ENCODE results near the gene CAPZA2.
"Not testable (repeated sequence)": the region's sequence is repeated elsewhere in the genome, so short reads cannot be mapped to it uniquely, and the experiment has no call there.

CAPZA2 gene

DNA sequence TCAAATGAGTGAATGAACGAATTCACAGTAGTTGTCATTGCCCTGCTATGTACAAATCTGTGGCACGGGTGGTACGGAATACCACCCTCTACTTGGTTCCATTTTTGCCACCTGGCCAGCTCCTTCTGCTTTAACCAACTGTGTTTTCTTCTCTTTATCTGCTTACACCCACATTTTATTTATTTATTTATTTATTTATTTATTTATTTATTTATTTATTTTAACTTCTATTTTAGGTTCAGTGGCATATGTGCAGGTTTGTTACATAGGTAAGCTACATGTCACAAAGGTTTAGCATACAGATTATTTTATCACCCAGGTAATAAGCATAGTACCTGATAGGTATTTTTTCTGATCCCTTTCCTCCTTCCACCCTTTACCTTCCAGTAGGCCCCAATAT, 42.2 kb upstream of the CAPZA2 start:
- no peak for TF ChIP-seq EZH2 (IDR thresholded peaks at IDR 0.05; ENCODE audit: borderline replicate concordance, low read depth, low read length, severe bottlenecking)
- TF ChIP-seq, protein P1, sequence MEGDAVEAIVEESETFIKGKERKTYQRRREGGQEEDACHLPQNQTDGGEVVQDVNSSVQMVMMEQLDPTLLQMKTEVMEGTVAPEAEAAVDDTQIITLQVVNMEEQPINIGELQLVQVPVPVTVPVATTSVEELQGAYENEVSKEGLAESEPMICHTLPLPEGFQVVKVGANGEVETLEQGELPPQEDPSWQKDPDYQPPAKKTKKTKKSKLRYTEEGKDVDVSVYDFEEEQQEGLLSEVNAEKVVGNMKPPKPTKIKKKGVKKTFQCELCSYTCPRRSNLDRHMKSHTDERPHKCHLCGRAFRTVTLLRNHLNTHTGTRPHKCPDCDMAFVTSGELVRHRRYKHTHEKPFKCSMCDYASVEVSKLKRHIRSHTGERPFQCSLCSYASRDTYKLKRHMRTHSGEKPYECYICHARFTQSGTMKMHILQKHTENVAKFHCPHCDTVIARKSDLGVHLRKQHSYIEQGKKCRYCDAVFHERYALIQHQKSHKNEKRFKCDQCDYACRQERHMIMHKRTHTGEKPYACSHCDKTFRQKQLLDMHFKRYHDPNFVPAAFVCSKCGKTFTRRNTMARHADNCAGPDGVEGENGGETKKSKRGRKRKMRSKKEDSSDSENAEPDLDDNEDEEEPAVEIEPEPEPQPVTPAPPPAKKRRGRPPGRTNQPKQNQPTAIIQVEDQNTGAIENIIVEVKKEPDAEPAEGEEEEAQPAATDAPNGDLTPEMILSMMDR (IDR thresholded peaks at IDR 0.05; ENCODE audit: borderline replicate concordance, extremely low read depth, low read length, poor library complexity, severe bottlenecking): no peak
- H3K4me3 ChIP-seq (ENCODE audit: low read depth in 1 of 2, low read length in 2 of 2): no peak overlapping the region
- H3K27ac ChIP-seq (ENCODE audit: low read length): no peak overlapping the region
- no peaks in the 10 kb centered on the region for H3K9me3 ChIP-seq (ENCODE audit: insufficient read depth, low read length, severe bottlenecking)
- H3K27me3 ChIP-seq (ENCODE audit: insufficient read depth, low read length, poor library complexity): peaks cover 10% of the 10 kb centered on the region
- H3K79me2 ChIP-seq (ENCODE audit: insufficient read depth, low read length): no peaks in the 10 kb centered on the region
- ATAC-seq (ENCODE audit: insufficient read depth, low read depth) (no peak), DNase-seq (no peak)
- H3K4me2 ChIP-seq (ENCODE audit: insufficient read depth, low read length): no peak overlapping the region
- no peak overlapping the region for H3K9ac ChIP-seq (ENCODE audit: low read depth, low read length)
- H3K36me3 ChIP-seq (ENCODE audit: insufficient read depth, low read length): no peaks in the 10 kb centered on the region
- no peaks in the 10 kb centered on the region for H4K20me1 ChIP-seq (ENCODE audit: insufficient read depth, low read length)
- H2AFZ ChIP-seq (ENCODE audit: low read depth, low read length): no peak overlapping the region
- H3K4me1 ChIP-seq (ENCODE audit: insufficient read depth, low read length): no peaks in the 10 kb centered on the region

DNA sequence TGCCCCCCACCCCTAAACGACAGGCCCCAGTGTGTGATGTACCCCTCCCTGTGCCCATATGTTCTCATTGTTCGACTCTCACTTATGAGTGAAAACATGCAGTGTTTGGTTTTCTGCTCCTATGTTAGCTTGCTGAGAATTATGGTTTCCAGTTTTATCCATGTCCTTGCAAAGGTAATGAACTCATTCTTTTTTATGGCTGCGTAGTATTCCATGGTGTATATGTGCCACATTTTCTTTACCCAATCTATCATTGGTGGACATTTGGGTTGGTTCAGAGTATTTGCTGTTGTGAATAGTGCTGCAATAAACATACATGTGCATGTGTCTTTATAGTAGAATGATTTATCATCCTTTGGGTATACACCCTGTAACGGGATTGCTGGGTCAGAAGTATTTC, 40.7 kb upstream of the CAPZA2 start:
- H2AFZ ChIP-seq (ENCODE audit: low read depth, low read length); H3K4me1 ChIP-seq (ENCODE audit: insufficient read depth, low read length); H3K9me3 ChIP-seq (ENCODE audit: insufficient read depth, low read length, severe bottlenecking); H4K20me1 ChIP-seq (ENCODE audit: insufficient read depth, low read length); H3K9ac ChIP-seq (ENCODE audit: low read depth, low read length); H3K4me3 ChIP-seq (ENCODE audit: low read depth in 1 of 2, low read length in 2 of 2); H3K79me2 ChIP-seq (ENCODE audit: insufficient read depth, low read length); H3K27ac ChIP-seq (ENCODE audit: low read length); DNase-seq; ATAC-seq (ENCODE audit: insufficient read depth, low read depth); H3K4me2 ChIP-seq (ENCODE audit: insufficient read depth, low read length); H3K36me3 ChIP-seq (ENCODE audit: insufficient read depth, low read length): not testable (repeated sequence)
- H3K27me3 ChIP-seq (ENCODE audit: insufficient read depth, low read length, poor library complexity): peaks cover 10% of the 10 kb centered on the region

DNA sequence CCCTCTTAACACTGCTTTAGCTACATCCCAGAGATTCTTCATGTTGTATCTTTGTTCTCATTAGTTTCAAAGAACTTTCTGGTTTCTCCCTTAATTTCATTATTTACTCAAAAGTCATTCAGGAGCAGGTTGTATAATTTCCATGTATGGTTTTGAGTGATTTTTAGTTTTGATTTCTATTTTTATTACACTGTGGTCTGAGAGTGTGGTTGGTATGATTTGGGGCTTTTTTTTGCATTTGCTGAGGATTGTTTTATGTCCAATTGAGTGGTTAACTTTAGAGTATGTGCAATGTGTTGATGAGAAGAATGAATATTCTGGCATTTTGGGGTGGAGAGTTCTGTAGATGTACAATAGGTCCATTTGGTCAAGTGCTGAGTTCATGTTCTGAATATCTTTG, 37.9 kb upstream of the CAPZA2 start:
- no peaks in the 10 kb centered on the region for H3K4me1 ChIP-seq (ENCODE audit: insufficient read depth, low read length)
- no peak for ATAC-seq (ENCODE audit: insufficient read depth, low read depth)
- no peak for TF ChIP-seq EZH2 (IDR thresholded peaks at IDR 0.05; ENCODE audit: borderline replicate concordance, low read depth, low read length, severe bottlenecking)
- TF ChIP-seq, protein P1 (IDR thresholded peaks at IDR 0.05; ENCODE audit: borderline replicate concordance, extremely low read depth, low read length, poor library complexity, severe bottlenecking): no peak

DNA sequence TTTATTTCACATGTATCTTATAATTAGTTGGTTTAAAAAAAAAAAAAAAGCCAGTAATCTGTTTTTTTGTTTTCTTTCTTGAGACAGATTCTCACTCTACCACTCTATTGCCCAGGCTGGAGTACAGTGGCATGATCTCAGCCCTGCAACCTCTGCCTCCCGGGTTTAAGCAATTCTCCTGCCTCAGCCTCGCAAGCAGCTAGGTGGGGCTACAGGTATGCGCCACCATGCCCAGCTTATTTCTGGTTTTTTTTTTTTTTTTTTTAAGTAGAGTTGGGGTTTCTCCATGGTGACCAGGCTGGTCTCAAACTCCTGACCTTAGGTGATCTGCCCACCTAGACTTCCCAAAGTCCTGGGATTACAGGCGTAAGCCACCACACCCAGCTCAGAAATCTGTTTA, 34.1 kb upstream of the CAPZA2 start:
- Histone ChIP-seq H3K4me3 (ENCODE audit: low read depth in 1 of 2, low read length in 2 of 2) (no peak overlapping the region), H3K9me3 (ENCODE audit: insufficient read depth, low read length, severe bottlenecking) (no peaks in the 10 kb centered on the region), H3K4me2 (ENCODE audit: insufficient read depth, low read length) (no peak overlapping the region), H3K9ac (ENCODE audit: low read depth, low read length) (no peak overlapping the region), H3K27ac (ENCODE audit: low read length) (no peak overlapping the region), H3K79me2 (ENCODE audit: insufficient read depth, low read length) (no peaks in the 10 kb centered on the region), H3K4me1 (ENCODE audit: insufficient read depth, low read length) (no peaks in the 10 kb centered on the region), H2AFZ (ENCODE audit: low read depth, low read length) (no peak overlapping the region), H4K20me1 (ENCODE audit: insufficient read depth, low read length) (no peaks in the 10 kb centered on the region), H3K27me3 (ENCODE audit: insufficient read depth, low read length, poor library complexity) (peaks cover 12% of the 10 kb centered on the region), H3K36me3 (ENCODE audit: insufficient read depth, low read length) (no peaks in the 10 kb centered on the region)
- ATAC-seq (ENCODE audit: insufficient read depth, low read depth) (no peak), DNase-seq (no peak)
- TF ChIP-seq, protein P1 (IDR thresholded peaks at IDR 0.05; ENCODE audit: borderline replicate concordance, extremely low read depth, low read length, poor library complexity, severe bottlenecking): no peak
- TF ChIP-seq EZH2 (IDR thresholded peaks at IDR 0.05; ENCODE audit: borderline replicate concordance, low read depth, low read length, severe bottlenecking): no peak

More for the DNA sequence above, 37.9 kb upstream of the CAPZA2 start:
- Histone ChIP-seq H3K4me2 (ENCODE audit: insufficient read depth, low read length) (no peak overlapping the region), H3K36me3 (ENCODE audit: insufficient read depth, low read length) (no peaks in the 10 kb centered on the region), H3K79me2 (ENCODE audit: insufficient read depth, low read length) (no peaks in the 10 kb centered on the region), H3K9me3 (ENCODE audit: insufficient read depth, low read length, severe bottlenecking) (no peaks in the 10 kb centered on the region), H2AFZ (ENCODE audit: low read depth, low read length) (no peak overlapping the region), H3K9ac (ENCODE audit: low read depth, low read length) (no peak overlapping the region), H4K20me1 (ENCODE audit: insufficient read depth, low read length) (no peaks in the 10 kb centered on the region), H3K27ac (ENCODE audit: low read length) (no peak overlapping the region), H3K27me3 (ENCODE audit: insufficient read depth, low read length, poor library complexity) (peaks cover 8% of the 10 kb centered on the region), H3K4me3 (ENCODE audit: low read depth in 1 of 2, low read length in 2 of 2) (no peak overlapping the region)
- no peak for DNase-seq

All from DND-41 (cell line).